CD14-positive monocyte (primary cell): ENCODE data around the gene CTNNA2. TPM values are rescaled to one million over a fixed set of nuclear protein-coding genes. Genes with fewer than 3 reads are reported as not detected.
A peak's percentile ranks its signal among the peaks of the same experiment; 100 is the strongest.

Experiments used
- DNase-seq, 3 donors: peaks; one replicate each; pipeline ENCODE4 v3.0.0-alpha.2; 2011 to 2022
- H2AFZ ChIP-seq: 2 replicates; pipeline ENCODE4 v1.6.0; 2012; ENCODE audit warnings: mild to moderate bottlenecking, low read depth, low read length, inconsistent platforms; ENCODE audit not compliant: insufficient read depth, poor library complexity, severe bottlenecking
- H3K27ac ChIP-seq, 2 donors: 1 replicate in 1 of 2; 2 replicates in 1 of 2; pipeline ENCODE4 v1.5.1; 2012 to 2013; ENCODE audit warnings: low read length in 2 of 2, control low read depth in 1 of 2, inconsistent platforms in 1 of 2, low read depth in 1 of 2, mild to moderate bottlenecking in 1 of 2
- H3K27me3 ChIP-seq, 2 donors: one replicate each; pipeline versions ENCODE4 v1.6.0 to v1.6.1; 2011 to 2013; ENCODE audit warnings: low read length in 2 of 2; ENCODE audit not compliant: control insufficient read depth in 2 of 2, insufficient read depth in 2 of 2
- H3K36me3 ChIP-seq, 2 donors: replicated peaks in 1 of 2; 1 replicate in 1 of 2; 2 replicates in 1 of 2; pipeline versions ENCODE4 v1.5.1 to v1.6.1; 2012 to 2013; ENCODE audit warnings: low read length in 2 of 2, control low read depth in 1 of 2, inconsistent platforms in 1 of 2, mild to moderate bottlenecking in 1 of 2; ENCODE audit not compliant: insufficient read depth in 2 of 2, control insufficient read depth in 1 of 2
- H3K4me1 ChIP-seq, 2 donors: 1 replicate in 1 of 2; 2 replicates in 1 of 2; pipeline versions ENCODE4 v1.5.1 to v1.6.1; 2012 to 2013; ENCODE audit warnings: low read length in 2 of 2, control low read depth in 1 of 2, inconsistent platforms in 1 of 2, mild to moderate bottlenecking in 1 of 2, moderate library complexity in 1 of 2; ENCODE audit not compliant: insufficient read depth in 2 of 2, control insufficient read depth in 1 of 2
- H3K4me2 ChIP-seq: replicated peaks from 2 replicates; pipeline ENCODE3; 2012; ENCODE audit warnings: low read length, moderate library complexity, mild to moderate bottlenecking; ENCODE audit not compliant: poor library complexity, severe bottlenecking; ENCODE audit errors: extremely low read depth
- H3K4me3 ChIP-seq, 3 experiments: fragments of 200-600 bp in 1 of 3; sonication (generic) in 1 of 3; replicated peaks in 1 of 3; 1 replicate in 2 of 3; 2 replicates in 1 of 3; pipeline ENCODE4 v1.5.1; 2011 to 2013; ENCODE audit warnings: low read length in 3 of 3, mild to moderate bottlenecking in 3 of 3, control low read depth in 2 of 3, low read depth in 2 of 3, inconsistent platforms in 1 of 3, moderate library complexity in 1 of 3
- H3K79me2 ChIP-seq: 2 replicates; pipeline ENCODE4 v1.6.0; 2012; ENCODE audit warnings: mild to moderate bottlenecking, control low read depth, inconsistent platforms, low read length, moderate library complexity; ENCODE audit not compliant: insufficient read depth
- H3K9ac ChIP-seq: 2 replicates; pipeline ENCODE4 v1.6.0; 2017; ENCODE audit warnings: low read length, mild to moderate bottlenecking; ENCODE audit not compliant: insufficient read depth, poor library complexity, severe bottlenecking
- H3K9me3 ChIP-seq, 2 donors: replicated peaks in 1 of 2; 1 replicate in 1 of 2; 2 replicates in 1 of 2; pipeline versions ENCODE4 v1.5.1 to v1.6.1; 2012 to 2013; ENCODE audit warnings: low read length in 2 of 2, control low read depth in 1 of 2; ENCODE audit not compliant: control insufficient read depth in 1 of 2, insufficient read depth in 1 of 2
- H4K20me1 ChIP-seq: 2 replicates; pipeline ENCODE4 v1.6.0; 2012; ENCODE audit warnings: mild to moderate bottlenecking, low read length, control low read depth, moderate library complexity; ENCODE audit not compliant: insufficient read depth
- H3K27ac Mint-ChIP-seq, 7 donors: one replicate each; pipeline ENCODE4 v1.8.0; 2020; ENCODE audit warnings: mild to moderate bottlenecking in 7 of 7, mixed read lengths in 7 of 7, moderate library complexity in 6 of 7, inconsistent platforms in 2 of 7
- H3K27me3 Mint-ChIP-seq, 3 donors: one replicate each; pipeline ENCODE4 v1.8.0; 2021 to 2022; ENCODE audit warnings: low read depth in 3 of 3, mild to moderate bottlenecking in 3 of 3, mixed read lengths in 3 of 3, moderate library complexity in 3 of 3, inconsistent platforms in 1 of 3
- H3K36me3 Mint-ChIP-seq, 2 donors: one replicate each; pipeline ENCODE4 v1.8.0; 2020; ENCODE audit warnings: mixed read lengths in 2 of 2, inconsistent platforms in 1 of 2, mild to moderate bottlenecking in 1 of 2
- H3K4me1 Mint-ChIP-seq: one replicate; pipeline ENCODE4 v1.8.0; 2020; ENCODE audit warnings: mild to moderate bottlenecking, mixed read lengths
- H3K4me3 Mint-ChIP-seq, 2 donors: one replicate each; pipeline ENCODE4 v1.8.0; 2020; ENCODE audit warnings: mild to moderate bottlenecking in 2 of 2, mixed read lengths in 2 of 2, moderate library complexity in 1 of 2
- H3K9me3 Mint-ChIP-seq, 7 donors: one replicate each; pipeline ENCODE4 v1.8.0; 2020 to 2022; ENCODE audit warnings: mixed read lengths in 7 of 7, mild to moderate bottlenecking in 6 of 7, moderate library complexity in 6 of 7, inconsistent platforms in 2 of 7
- WGBS: methylation state at CpG from one replicate; pipeline ENCODE4 v1.1.5; 2013; ENCODE audit warnings: missing lambda C conversion rate; ENCODE audit not compliant: insufficient coverage; 5-methylcytosine and 5-hydroxymethylcytosine counted together
- intact Hi-C, 2 donors: fragments of 100-400 bp; cut with micrococcal nuclease; formaldehyde crosslinking; loops; one replicate each; pipeline versions ENCODE4 v1.15.0 to v1.15.1; 2023
- polyA plus RNA-seq, 3 donors: library from polyadenylated mRNA; depleted of rRNA in 1 of 3; unstranded in 2 of 3; stranded (reverse) in 1 of 3; fragments of 300-500 nt in 2 of 3; fragments of >200 nt in 1 of 3; fragmentation: Illumina TruSeq in 2 of 3; gene quantifications; 1 replicate in 2 of 3; 2 replicates in 1 of 3; pipeline ENCODE4 v1.2.3, GENCODE V29; 2012 to 2021
- TF ChIP-seq, protein P1 (sequence below): fragments of 200-600 bp; IDR thresholded peaks from one replicate; pipeline ENCODE4 v1.8.0; 2022; ENCODE audit warnings: antibody characterized with exemption, mild to moderate bottlenecking

The CTNNA2 gene
- polyA plus RNA-seq, 3 donors, result not detected

GRCh38 chr2:80073134-80073561 lies 560.3 kb downstream of the CTNNA2 start:
- Histone ChIP-seq H3K36me3 (no peaks in the 10 kb centered on the region), H3K9me3 (no peaks in the 10 kb centered on the region), H3K4me2 (no peak overlapping the region), H2AFZ (no peak overlapping the region), H3K27me3 (no peaks in the 10 kb centered on the region), H3K79me2 (no peaks in the 10 kb centered on the region), H3K9ac (no peak overlapping the region), H4K20me1 (no peaks in the 10 kb centered on the region), H3K4me3 (no peak overlapping the region), H3K4me1 (no peaks in the 10 kb centered on the region), H3K27ac (no peak overlapping the region)
- Mint-ChIP-seq H3K27ac (no peak overlapping the region), H3K9me3 (peaks cover 0 to 3% (median 2%) of the 10 kb centered on the region in 7 donors), H3K27me3 (peaks cover 0 to 3% (median 0%) of the 10 kb centered on the region in 3 donors), H3K4me1 (no peaks in the 10 kb centered on the region), H3K36me3 (no peaks in the 10 kb centered on the region), H3K4me3 (no peak overlapping the region)
- no peak for DNase-seq
- 33% methylated on average over 1 of the region's 2 CpGs for WGBS
- TF ChIP-seq, protein P1, sequence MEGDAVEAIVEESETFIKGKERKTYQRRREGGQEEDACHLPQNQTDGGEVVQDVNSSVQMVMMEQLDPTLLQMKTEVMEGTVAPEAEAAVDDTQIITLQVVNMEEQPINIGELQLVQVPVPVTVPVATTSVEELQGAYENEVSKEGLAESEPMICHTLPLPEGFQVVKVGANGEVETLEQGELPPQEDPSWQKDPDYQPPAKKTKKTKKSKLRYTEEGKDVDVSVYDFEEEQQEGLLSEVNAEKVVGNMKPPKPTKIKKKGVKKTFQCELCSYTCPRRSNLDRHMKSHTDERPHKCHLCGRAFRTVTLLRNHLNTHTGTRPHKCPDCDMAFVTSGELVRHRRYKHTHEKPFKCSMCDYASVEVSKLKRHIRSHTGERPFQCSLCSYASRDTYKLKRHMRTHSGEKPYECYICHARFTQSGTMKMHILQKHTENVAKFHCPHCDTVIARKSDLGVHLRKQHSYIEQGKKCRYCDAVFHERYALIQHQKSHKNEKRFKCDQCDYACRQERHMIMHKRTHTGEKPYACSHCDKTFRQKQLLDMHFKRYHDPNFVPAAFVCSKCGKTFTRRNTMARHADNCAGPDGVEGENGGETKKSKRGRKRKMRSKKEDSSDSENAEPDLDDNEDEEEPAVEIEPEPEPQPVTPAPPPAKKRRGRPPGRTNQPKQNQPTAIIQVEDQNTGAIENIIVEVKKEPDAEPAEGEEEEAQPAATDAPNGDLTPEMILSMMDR, result peak; percentile 46
- intact Hi-C loops, result no loop called here

DNA sequence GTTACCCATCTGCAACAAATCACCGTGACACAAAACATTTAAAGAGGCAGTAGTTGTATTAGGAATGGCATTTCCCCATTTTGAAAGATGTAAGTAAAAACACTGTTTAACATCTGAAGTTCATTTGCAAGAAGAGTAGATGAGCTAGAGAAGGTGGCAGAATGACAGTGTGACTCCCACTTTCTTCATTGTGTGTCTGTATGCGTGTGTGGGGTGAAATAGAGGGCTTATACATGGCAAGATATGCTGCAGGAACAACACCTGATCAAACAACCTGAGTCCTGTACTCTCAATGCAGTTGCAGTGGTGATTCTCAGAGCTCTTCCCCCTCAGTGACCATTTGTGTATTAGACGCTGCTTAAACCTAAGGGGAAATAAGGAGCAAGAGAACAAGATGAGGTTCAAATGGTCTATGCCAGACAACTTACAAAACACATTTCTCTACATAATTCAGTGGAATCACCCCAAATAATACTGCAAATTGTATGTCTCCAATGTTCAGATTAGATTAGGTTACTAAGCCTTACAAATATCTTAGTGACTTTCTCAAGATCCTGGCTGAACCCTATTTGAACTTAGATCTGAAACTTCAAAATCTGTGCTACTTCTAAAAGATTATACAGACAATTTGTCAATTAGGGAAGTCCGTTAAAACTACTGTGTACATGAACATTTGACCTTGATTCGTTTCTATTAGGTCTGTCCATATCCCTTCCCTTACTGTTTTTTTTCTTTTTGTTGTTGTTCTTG lies 561.6 kb downstream of the CTNNA2 start:
- H3K27ac ChIP-seq, result no peak overlapping the region
- Mint-ChIP-seq H3K4me3 (no peak overlapping the region), H3K27me3 (peaks cover 0 to 7% (median 0%) of the 10 kb centered on the region in 3 donors), H3K36me3 (no peaks in the 10 kb centered on the region), H3K9me3 (peaks cover 0 to 4% (median 3%) of the 10 kb centered on the region in 7 donors), H3K27ac (no peak overlapping the region), H3K4me1 (no peaks in the 10 kb centered on the region)
- WGBS, result no CpG with 5 or more reads among the region's 5 CpGs
- H3K79me2 ChIP-seq, result no peaks in the 10 kb centered on the region
- no peaks in the 10 kb centered on the region for H3K36me3 ChIP-seq
- H3K9me3 ChIP-seq, result no peaks in the 10 kb centered on the region
- H4K20me1 ChIP-seq, result no peaks in the 10 kb centered on the region
- no peak overlapping the region for H3K4me3 ChIP-seq
- H3K4me1 ChIP-seq, result no peaks in the 10 kb centered on the region
- intact Hi-C loops, result no loop called here
- H3K4me2 ChIP-seq, result no peak overlapping the region
- no peak overlapping the region for H2AFZ ChIP-seq
- TF ChIP-seq, protein P1, result no peak
- H3K27me3 ChIP-seq, result no peaks in the 10 kb centered on the region
- DNase-seq, result no peak
- H3K9ac ChIP-seq, result no peak overlapping the region
